Upper lobe of right lung (tissue), 1 donor: Measurements from ENCODE around the gene RAB3A. TPM values are rescaled to one million over a fixed set of nuclear protein-coding genes. Genes with fewer than 3 reads are reported as not detected.

Experiments
- ATAC-seq: fragments of 200-7000 bp; cut with Tn5 transposase; one replicate; pipeline ENCODE4 v1.9.1; 2020; ENCODE audit warnings: mild to moderate bottlenecking, moderate library complexity
- DNase-seq: peaks from one replicate; pipeline ENCODE4 v3.0.0-alpha.2; 2020
- H3K27ac ChIP-seq: fragments of 200-600 bp; one replicate; pipeline ENCODE4 v1.8.0; 2022
- H3K27me3 ChIP-seq: fragments of 200-600 bp; one replicate; pipeline ENCODE4 v1.8.0; 2022; ENCODE audit warnings: mild to moderate bottlenecking
- H3K36me3 ChIP-seq: fragments of 200-600 bp; one replicate; pipeline ENCODE4 v1.8.0; 2022
- H3K4me1 ChIP-seq: fragments of 200-600 bp; one replicate; pipeline ENCODE4 v1.8.0; 2022
- H3K4me3 ChIP-seq: fragments of 200-600 bp; one replicate; pipeline ENCODE4 v1.8.0; 2022; ENCODE audit warnings: mild to moderate bottlenecking
- H3K9me3 ChIP-seq: fragments of 200-600 bp; one replicate; pipeline ENCODE4 v1.8.0; 2022
- intact Hi-C: fragments of 100-400 bp; cut with DNase I; formaldehyde crosslinking; loops from one replicate; pipeline ENCODE4 v1.11.0; 2022
- total RNA-seq: library from RNA; stranded (reverse); fragmentation: NEBNext Ultra II Directional; extraction: Animal tissue kit (Norgen Biotek cat#: 25700); gene quantifications from one replicate; pipeline ENCODE4 v1.2.1, GENCODE V29; 2021
- TF ChIP-seq, protein P1 (sequence below): fragments of 200-600 bp; IDR thresholded peaks from one replicate; pipeline ENCODE4 v1.8.0; 2022; ENCODE audit warnings: antibody characterized with exemption
- donor health status: DM: no; HTN: yes; CAD: no; lungs with severe emphysema.

The RAB3A gene
- total RNA-seq, 1 donor from 2014 or later: 1.9 TPM

DNA sequence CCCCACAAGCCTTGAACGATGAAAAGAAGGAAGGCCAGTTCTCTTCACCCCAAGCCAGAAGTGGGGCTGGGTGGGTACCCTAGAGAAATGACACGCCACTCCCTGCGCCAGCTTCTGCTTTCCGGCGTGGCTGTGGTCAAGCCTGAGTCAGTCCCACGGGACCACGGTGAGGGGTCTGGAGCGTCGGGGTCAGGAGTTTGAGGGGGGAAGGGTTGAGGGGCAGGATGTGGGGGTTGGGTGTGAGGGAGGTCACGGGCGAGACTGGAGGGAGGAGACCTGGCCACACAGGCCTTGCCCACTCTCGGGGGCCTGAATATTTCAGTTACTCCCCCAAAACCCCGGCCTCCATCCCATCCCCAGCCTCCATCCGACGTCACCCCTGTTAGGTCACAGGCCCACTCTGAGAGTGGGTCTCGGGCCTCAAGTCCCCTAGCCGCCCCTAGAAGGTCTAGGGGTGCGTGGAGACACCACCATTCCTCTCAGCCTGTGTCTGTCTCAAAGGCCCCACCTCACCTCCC, 30.7 kb downstream of the RAB3A start:
- TF ChIP-seq, protein P1, sequence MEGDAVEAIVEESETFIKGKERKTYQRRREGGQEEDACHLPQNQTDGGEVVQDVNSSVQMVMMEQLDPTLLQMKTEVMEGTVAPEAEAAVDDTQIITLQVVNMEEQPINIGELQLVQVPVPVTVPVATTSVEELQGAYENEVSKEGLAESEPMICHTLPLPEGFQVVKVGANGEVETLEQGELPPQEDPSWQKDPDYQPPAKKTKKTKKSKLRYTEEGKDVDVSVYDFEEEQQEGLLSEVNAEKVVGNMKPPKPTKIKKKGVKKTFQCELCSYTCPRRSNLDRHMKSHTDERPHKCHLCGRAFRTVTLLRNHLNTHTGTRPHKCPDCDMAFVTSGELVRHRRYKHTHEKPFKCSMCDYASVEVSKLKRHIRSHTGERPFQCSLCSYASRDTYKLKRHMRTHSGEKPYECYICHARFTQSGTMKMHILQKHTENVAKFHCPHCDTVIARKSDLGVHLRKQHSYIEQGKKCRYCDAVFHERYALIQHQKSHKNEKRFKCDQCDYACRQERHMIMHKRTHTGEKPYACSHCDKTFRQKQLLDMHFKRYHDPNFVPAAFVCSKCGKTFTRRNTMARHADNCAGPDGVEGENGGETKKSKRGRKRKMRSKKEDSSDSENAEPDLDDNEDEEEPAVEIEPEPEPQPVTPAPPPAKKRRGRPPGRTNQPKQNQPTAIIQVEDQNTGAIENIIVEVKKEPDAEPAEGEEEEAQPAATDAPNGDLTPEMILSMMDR: no peak
- ATAC-seq: peak; percentile 64
- H3K36me3 ChIP-seq: peaks cover 18% of the 10 kb centered on the region
- peak overlapping the region; percentile 77 for H3K4me3 ChIP-seq
- peak overlapping the region; percentile 78 for H3K27ac ChIP-seq
- peaks cover 21% of the 10 kb centered on the region for H3K4me1 ChIP-seq
- H3K27me3 ChIP-seq: no peaks in the 10 kb centered on the region
- peak; percentile 91 for DNase-seq
- H3K9me3 ChIP-seq: no peaks in the 10 kb centered on the region
- intact Hi-C loops: no loop called here

DNA sequence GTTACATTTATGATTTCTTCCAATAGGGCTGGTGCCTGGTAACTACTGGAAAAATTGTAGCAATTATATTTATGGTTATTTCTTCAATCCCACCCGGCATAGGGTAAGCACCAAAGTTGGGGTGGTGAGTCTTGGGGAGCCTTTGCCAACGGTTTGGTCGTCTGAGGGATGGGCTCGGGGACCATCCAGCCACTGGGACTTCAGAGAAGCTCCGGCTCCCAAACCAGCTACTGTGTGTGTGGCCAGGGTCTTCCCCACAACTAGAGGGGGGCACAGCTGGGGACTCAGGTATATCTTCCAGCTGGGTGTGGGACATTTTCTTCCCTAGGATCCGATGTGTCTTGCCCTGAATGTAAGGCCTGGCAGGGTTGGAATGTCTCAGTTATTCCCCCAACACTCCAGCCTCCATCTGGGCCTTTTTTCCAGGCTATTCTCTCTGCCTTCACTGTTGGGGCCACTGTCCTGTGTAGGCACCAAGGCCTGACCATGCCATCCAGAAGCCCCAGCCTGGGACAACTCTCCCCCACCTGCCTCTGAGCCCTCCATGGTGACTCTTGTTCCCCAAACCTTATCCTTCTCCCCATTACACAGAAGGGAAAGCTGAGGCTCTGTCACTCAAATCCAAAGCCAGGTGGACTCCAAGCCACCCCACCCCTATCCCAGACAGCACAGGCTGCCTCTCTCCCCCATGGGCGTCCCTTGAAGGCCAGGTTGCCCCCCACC, 31.4 kb downstream of the RAB3A start:
- TF ChIP-seq, protein P1: no peak
- DNase-seq (no peak), ATAC-seq (no peak)
- peaks cover 14% of the 10 kb centered on the region for H3K36me3 ChIP-seq
- H3K9me3 ChIP-seq: no peaks in the 10 kb centered on the region
- peak overlapping the region; percentile 60 for H3K27ac ChIP-seq
- no peaks in the 10 kb centered on the region for H3K27me3 ChIP-seq
- peaks cover 21% of the 10 kb centered on the region for H3K4me1 ChIP-seq
- no peak overlapping the region for H3K4me3 ChIP-seq
- intact Hi-C loops: no loop called here

DNA sequence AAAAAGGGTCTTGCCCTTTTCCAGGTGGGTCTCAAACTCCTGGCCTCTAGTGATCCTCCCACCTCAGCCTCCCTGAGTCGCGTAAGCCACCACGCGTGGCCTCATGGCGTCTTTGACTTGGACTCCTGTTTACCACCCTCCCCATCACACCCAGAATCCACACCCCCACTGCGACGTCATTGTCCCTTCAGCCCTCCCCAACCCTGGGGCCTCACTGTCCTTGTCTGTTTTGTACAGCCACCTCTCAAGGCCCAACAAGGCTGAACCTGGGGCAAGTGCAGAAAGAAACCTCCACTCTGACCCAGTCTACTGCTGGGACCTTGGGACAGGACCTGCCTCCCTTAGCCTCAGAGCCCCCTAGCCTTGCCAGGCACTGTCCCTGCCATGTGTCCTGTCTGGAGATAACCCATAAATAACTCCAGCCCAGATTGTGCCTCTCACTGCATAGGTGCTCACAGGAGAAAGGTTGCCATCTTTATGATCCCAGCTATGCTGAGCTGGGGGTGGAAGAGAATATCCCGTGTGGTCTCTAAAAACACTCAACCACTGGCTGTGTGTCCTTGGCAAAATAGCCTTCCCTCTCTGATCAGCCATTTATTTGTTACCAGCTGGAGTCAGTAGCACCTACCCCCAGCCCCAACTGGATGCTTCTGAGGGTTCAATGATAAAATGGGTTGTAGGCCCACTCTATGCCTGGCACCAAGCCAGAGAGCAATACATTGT, 32.1 kb downstream of the RAB3A start:
- peaks cover 21% of the 10 kb centered on the region for H3K4me1 ChIP-seq
- H3K27ac ChIP-seq: peak overlapping the region; percentile 75
- H3K27me3 ChIP-seq: no peaks in the 10 kb centered on the region
- H3K36me3 ChIP-seq: peaks cover 16% of the 10 kb centered on the region
- no peak overlapping the region for H3K4me3 ChIP-seq
- DNase-seq (peak; percentile 72), ATAC-seq (no peak)
- H3K9me3 ChIP-seq: no peaks in the 10 kb centered on the region
- TF ChIP-seq, protein P1: no peak
- intact Hi-C loops: no loop called here

DNA sequence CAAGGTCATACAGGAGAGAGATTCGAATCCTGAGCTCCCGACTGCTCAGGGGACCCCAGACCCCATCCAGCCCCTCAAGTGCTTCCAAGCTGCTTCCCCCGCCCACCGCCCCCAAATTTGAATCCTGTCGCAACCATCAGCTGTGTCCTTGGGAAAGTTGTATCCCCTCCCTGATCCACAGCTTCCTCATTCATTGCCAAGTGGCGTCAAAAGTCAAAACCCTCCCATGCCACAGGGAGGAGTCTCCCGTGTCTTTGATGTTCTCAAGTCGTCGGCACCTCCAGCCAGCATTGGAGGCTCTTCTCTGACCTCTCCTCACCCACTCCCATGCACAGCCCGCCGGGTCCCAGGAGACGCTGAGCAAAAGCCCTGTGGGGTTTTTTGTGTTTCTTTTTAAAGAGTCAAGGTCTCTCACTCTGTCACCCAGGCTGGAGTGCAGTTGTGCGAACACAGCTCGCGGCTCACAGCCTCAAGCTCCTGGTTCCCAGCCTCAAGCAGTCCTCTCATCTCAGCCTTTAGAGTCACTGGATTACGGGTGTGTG, 33.1 kb downstream of the RAB3A start:
- Histone ChIP-seq H3K27me3 (no peaks in the 10 kb centered on the region), H3K4me3 (no peak overlapping the region), H3K4me1 (peaks cover 21% of the 10 kb centered on the region), H3K27ac (peak overlapping the region; percentile 75), H3K9me3 (no peaks in the 10 kb centered on the region), H3K36me3 (peaks cover 25% of the 10 kb centered on the region)
- ATAC-seq (peak; percentile 32), DNase-seq (peak; percentile 76)
- TF ChIP-seq, protein P1: no peak
- intact Hi-C loops: no loop called here

DNA sequence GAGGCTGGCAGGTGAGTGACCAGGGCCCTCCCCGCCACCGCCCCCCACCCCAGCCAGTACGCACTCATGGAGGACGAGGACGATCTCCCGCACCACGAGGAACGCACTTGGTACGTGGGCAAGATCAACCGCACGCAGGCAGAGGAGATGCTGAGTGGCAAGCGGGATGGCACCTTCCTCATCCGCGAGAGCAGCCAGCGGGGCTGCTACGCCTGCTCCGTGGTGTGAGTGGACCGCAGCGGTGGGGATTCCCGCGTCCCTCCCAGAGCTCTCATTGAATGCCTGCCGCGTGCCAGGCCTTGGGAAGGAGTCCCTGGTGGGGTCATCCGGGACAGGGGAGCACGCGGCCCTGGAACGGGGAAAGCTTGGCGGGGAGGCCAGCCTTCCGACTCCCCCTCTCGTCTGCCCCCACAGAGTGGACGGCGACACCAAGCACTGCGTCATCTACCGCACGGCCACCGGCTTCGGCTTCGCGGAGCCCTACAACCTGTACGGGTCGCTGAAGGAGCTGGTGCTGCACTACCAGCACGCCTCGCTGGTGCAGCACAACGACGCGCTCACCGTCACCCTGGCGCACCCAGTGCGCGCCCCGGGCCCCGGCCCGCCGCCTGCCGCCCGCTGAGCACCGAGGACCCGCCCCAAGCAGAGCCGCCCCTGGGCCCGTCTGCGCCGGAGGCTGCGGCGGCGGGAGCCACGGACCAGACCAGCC, 35.0 kb downstream of the RAB3A start:
- TF ChIP-seq, protein P1: no peak
- ATAC-seq (no peak), DNase-seq (no peak)
- no peak overlapping the region for H3K4me3 ChIP-seq
- no peaks in the 10 kb centered on the region for H3K27me3 ChIP-seq
- peaks cover 37% of the 10 kb centered on the region for H3K36me3 ChIP-seq
- no peak overlapping the region for H3K27ac ChIP-seq
- H3K4me1 ChIP-seq: peaks cover 10% of the 10 kb centered on the region
- intact Hi-C loops: loop anchor here (10.0 kb wide), 1 partner anchor 54 kb away; no protein-coding TSS in a partner anchor
- no peaks in the 10 kb centered on the region for H3K9me3 ChIP-seq
